ENCODE data around the gene ANKRD37. TPM values are rescaled to one million over a fixed set of nuclear protein-coding genes. Genes with fewer than 3 reads are reported as not detected.
"Not testable (repeated sequence)": the region's sequence is repeated elsewhere in the genome, so short reads cannot be mapped to it uniquely, and the experiment has no call there.

Gene ANKRD37
- total RNA-seq, 2 experiments from 2014 or later: 51.2 to 54.6 TPM

DNA sequence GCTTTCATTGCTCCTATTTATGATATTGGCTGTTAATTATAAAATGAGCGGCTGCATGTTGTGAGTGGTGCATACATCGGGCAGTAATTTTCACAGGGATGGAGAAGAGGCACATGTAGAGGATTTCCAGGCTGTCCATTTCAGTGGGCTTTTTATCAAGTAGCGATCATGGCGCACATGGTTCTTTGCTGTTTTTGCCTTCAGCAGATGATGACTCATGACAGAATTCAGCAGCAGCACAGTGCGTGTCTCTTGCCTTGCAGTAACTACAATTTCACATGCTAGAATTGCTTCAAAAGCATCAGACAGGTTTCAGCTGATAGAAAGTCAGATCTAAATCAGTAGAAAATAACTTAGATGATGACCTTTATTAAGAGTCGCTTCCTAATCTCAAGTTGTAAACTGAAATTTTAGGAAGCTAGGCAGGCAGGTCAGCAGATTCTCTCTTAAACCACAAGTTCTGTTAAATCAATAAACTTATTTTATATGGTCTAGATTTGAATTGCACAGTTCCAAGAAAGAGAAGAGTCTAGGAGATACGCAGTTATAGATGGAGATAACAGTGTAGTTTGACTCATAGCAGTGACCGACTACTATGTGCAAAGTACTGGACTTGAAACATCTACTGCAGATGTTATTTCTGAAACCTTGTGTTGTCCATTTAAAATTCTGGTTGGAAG lies 36.7 kb upstream of the ANKRD37 start:
- TF ChIP-seq, protein P1, sequence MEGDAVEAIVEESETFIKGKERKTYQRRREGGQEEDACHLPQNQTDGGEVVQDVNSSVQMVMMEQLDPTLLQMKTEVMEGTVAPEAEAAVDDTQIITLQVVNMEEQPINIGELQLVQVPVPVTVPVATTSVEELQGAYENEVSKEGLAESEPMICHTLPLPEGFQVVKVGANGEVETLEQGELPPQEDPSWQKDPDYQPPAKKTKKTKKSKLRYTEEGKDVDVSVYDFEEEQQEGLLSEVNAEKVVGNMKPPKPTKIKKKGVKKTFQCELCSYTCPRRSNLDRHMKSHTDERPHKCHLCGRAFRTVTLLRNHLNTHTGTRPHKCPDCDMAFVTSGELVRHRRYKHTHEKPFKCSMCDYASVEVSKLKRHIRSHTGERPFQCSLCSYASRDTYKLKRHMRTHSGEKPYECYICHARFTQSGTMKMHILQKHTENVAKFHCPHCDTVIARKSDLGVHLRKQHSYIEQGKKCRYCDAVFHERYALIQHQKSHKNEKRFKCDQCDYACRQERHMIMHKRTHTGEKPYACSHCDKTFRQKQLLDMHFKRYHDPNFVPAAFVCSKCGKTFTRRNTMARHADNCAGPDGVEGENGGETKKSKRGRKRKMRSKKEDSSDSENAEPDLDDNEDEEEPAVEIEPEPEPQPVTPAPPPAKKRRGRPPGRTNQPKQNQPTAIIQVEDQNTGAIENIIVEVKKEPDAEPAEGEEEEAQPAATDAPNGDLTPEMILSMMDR (IDR thresholded peaks at IDR 0.05): no peak
- no peaks in the 10 kb centered on the region for H3K9me3 Mint-ChIP-seq
- peaks cover 10% of the 10 kb centered on the region for H3K4me1 Mint-ChIP-seq (ENCODE audit: low read depth)
- peaks cover 24% of the 10 kb centered on the region for H3K36me3 Mint-ChIP-seq (ENCODE audit: low read depth)
- H3K4me3 Mint-ChIP-seq: no peak overlapping the region
- no peak for DNase-seq
- H3K27me3 Mint-ChIP-seq: no peaks in the 10 kb centered on the region
- ChIA-PET CTCF (no interaction called here), POLR2A (no interaction called here)
- no peak overlapping the region for H3K27ac Mint-ChIP-seq
- intact Hi-C loops (cut with micrococcal nuclease): no loop called here
- no peak for ATAC-seq

DNA sequence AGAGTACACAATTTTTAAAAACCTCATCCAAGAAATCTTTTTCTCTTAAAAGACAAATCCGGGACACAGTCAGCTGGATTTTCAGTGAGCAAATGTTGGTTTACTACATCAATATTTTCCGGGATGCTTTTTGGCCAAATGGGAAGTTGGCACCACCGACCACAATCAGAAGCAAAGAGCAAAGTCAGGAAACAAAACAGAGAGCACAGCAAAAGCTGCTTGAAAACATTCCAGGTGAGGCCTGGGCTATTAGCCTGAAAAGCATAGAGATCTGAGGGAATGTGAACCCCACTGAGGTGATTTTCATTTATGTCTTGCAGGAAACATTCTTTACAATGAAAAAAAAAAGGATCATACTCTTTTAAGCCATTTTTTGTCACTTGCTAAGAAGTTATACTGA lies 34.8 kb upstream of the ANKRD37 start:
- no peak for ATAC-seq
- intact Hi-C loops (cut with micrococcal nuclease): no loop called here
- DNase-seq: no peak
- Mint-ChIP-seq H3K27ac (no peak overlapping the region), H3K4me1 (ENCODE audit: low read depth) (peaks cover 8% of the 10 kb centered on the region), H3K36me3 (ENCODE audit: low read depth) (peaks cover 23% of the 10 kb centered on the region), H3K4me3 (no peak overlapping the region), H3K9me3 (no peaks in the 10 kb centered on the region), H3K27me3 (no peaks in the 10 kb centered on the region)
- CTCF ChIA-PET: no interaction called here
- TF ChIP-seq, protein P1 (IDR thresholded peaks at IDR 0.05): no peak
- POLR2A ChIA-PET: no interaction called here

DNA sequence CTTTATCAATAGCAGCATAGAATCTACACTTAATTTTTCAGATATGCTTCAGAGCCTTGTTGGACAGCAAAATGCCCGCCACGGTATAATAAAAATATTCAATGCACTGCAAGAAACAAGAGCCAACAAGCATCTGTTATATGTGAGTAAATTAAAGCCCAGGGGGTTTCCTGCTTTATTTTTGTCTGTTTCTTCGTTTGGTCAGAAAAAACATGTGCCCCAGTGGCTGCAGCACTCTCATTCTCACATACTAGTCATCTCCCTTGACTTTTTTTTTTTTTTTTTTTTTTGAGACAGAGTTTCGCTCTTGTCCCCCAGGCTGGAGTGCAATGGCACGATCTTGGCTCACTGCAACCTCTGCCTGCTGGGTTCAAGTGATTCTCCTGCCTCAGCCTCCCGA lies 34.1 kb upstream of the ANKRD37 start:
- peaks cover 18% of the 10 kb centered on the region for H3K36me3 Mint-ChIP-seq (ENCODE audit: low read depth)
- H3K4me1 Mint-ChIP-seq (ENCODE audit: low read depth); POLR2A ChIA-PET; H3K4me3 Mint-ChIP-seq; intact Hi-C loops (cut with micrococcal nuclease); CTCF ChIA-PET; H3K9me3 Mint-ChIP-seq; ATAC-seq; H3K27ac Mint-ChIP-seq; H3K27me3 Mint-ChIP-seq; DNase-seq: not testable (repeated sequence)

DNA sequence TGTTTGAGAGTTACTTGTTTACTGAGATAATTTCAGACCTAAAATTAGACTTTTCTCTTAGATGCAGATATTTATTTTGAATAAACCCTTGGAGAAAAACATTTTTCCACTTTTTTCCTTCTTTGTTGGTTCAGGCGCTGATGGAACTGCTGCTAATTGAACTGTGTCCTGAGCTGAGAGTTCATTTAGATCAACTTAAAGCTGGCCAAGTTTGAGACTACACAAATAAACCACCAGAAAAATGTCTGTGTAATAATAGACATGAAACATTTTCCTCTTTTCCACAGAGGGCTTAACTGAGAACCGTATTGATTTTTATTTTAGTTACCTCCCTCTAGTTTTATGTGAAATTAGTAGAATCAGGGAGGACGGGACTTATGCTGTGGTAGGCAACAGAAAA lies 33.4 kb upstream of the ANKRD37 start:
- H3K27me3 Mint-ChIP-seq: no peaks in the 10 kb centered on the region
- no peak overlapping the region for H3K4me3 Mint-ChIP-seq
- no peaks in the 10 kb centered on the region for H3K9me3 Mint-ChIP-seq
- ChIA-PET POLR2A (no interaction called here), CTCF (no interaction called here)
- DNase-seq: no peak
- H3K4me1 Mint-ChIP-seq (ENCODE audit: low read depth): no peaks in the 10 kb centered on the region
- TF ChIP-seq, protein P1 (IDR thresholded peaks at IDR 0.05): no peak
- peaks cover 14% of the 10 kb centered on the region for H3K36me3 Mint-ChIP-seq (ENCODE audit: low read depth)
- ATAC-seq: no peak
- no peak overlapping the region for H3K27ac Mint-ChIP-seq
- intact Hi-C loops (cut with micrococcal nuclease): no loop called here

DNA sequence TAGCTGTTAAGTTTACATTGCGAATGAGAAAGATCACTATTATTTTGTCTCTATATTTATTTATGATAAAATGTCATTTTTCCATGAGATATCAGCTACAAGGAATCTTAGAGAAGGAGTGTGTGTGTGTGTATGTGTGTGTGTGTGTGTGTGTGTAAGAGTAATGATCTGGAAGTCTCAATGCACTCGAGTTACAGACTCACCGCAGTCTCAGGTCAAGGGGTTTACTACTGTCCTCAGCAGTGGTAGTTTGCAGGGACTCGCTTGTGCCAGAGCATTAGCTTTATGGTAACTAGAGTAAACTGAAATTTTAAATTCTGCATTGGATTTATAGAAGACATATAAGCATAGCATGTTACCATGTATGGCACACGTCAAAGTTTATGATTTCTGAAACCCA lies 31.8 kb upstream of the ANKRD37 start:
- peaks cover 12% of the 10 kb centered on the region for H3K36me3 Mint-ChIP-seq (ENCODE audit: low read depth)
- no peak overlapping the region for H3K4me3 Mint-ChIP-seq

More for the DNA sequence above, 31.8 kb upstream of the ANKRD37 start:
- Mint-ChIP-seq H3K27me3 (no peaks in the 10 kb centered on the region), H3K4me1 (ENCODE audit: low read depth) (no peaks in the 10 kb centered on the region), H3K27ac (no peak overlapping the region), H3K9me3 (no peaks in the 10 kb centered on the region)
- DNase-seq (no peak), ATAC-seq (no peak)
- TF ChIP-seq, protein P1 (IDR thresholded peaks at IDR 0.05): no peak
- ChIA-PET CTCF (no interaction called here), POLR2A (no interaction called here)
- intact Hi-C loops (cut with micrococcal nuclease): no loop called here
